Islet of Langerhans (tissue), 1 donor: ENCODE measurements around the gene PACS2.

Source experiments
- FAIRE-seq: peaks from one replicate; lab custom pipeline; 2011; peaks lifted over from hg19 to GRCh38; lab: Jason Lieb, UNC

Gene PACS2

GRCh38 chr14:105423488-105424195 lies 109.1 kb downstream of the PACS2 start:
- no peak for FAIRE-seq

- no peak for FAIRE-seq
Measured at GRCh38 chr14:105424861-105425260, 110.3 kb downstream of the PACS2 start.

GRCh38 chr14:105425823-105426247 lies 111.3 kb downstream of the PACS2 start:
- FAIRE-seq, result no peak

- FAIRE-seq, result no peak
Measured at GRCh38 chr14:105426416-105427130, 112.0 kb downstream of the PACS2 start.

- FAIRE-seq, result no peak
Measured at GRCh38 chr14:105427412-105427811, 112.9 kb downstream of the PACS2 start.

- FAIRE-seq, result no peak
Measured at GRCh38 chr14:105427936-105428485, 113.5 kb downstream of the PACS2 start.

- FAIRE-seq, result no peak
Measured at GRCh38 chr14:105430042-105430441, 115.5 kb downstream of the PACS2 start.

GRCh38 chr14:105430565-105430964 lies 116.0 kb downstream of the PACS2 start:
- FAIRE-seq, result no peak

GRCh38 chr14:105431256-105431655 lies 116.7 kb downstream of the PACS2 start:
- FAIRE-seq, result no peak

GRCh38 chr14:105432657-105433056 lies 118.1 kb downstream of the PACS2 start:
- FAIRE-seq, result no peak

GRCh38 chr14:105433161-105433605 lies 118.6 kb downstream of the PACS2 start:
- FAIRE-seq, result no peak

GRCh38 chr14:105436402-105436801 lies 121.9 kb downstream of the PACS2 start:
- FAIRE-seq, result no peak

GRCh38 chr14:105436891-105437722 lies 122.6 kb downstream of the PACS2 start:
- FAIRE-seq, result no peak

GRCh38 chr14:105437723-105438500 lies 123.4 kb downstream of the PACS2 start:
- FAIRE-seq, result no peak

- FAIRE-seq, result no peak
Measured at GRCh38 chr14:105439179-105439578, 124.6 kb downstream of the PACS2 start.

GRCh38 chr14:105439710-105440553 lies 125.4 kb downstream of the PACS2 start:
- no peak for FAIRE-seq

GRCh38 chr14:105440554-105440900 lies 126.0 kb downstream of the PACS2 start:
- FAIRE-seq, result no peak

- no peak for FAIRE-seq
Measured at GRCh38 chr14:105440992-105441391, 126.4 kb downstream of the PACS2 start.

- FAIRE-seq, result no peak
Measured at GRCh38 chr14:105442125-105442524, 127.6 kb downstream of the PACS2 start.

GRCh38 chr14:105442834-105443233 lies 128.3 kb downstream of the PACS2 start:
- no peak for FAIRE-seq

- FAIRE-seq, result no peak
Measured at GRCh38 chr14:105444859-105445258, 130.3 kb downstream of the PACS2 start.
